PC-9 (cell line): ENCODE results near the gene SLC38A1. TPM values are rescaled to one million over a fixed set of nuclear protein-coding genes. Genes with fewer than 3 reads are reported as not detected.

Source experiments
- BruUV-seq: library from RNA; stranded (reverse); fragments of 400-500 nt; replicated peaks from 2 replicates; lab custom pipeline; 2021; lab: Mats Ljungman, UMichigan
- CTCF ChIA-PET: fragments of 300-600 bp; sonication (Branson Sonifier 250); formaldehyde crosslinking; loops from one replicate; lab custom pipeline; 2022; ENCODE audit warnings: antibody characterized with exemption; lab: Charles Lee
- POLR2A ChIA-PET: fragments of 300-600 bp; sonication (Branson Sonifier 250); formaldehyde crosslinking; loops from one replicate; lab custom pipeline; 2022; ENCODE audit warnings: antibody characterized with exemption; ENCODE audit not compliant: unreplicated experiment; lab: Charles Lee
- DNase-seq, 2 experiments: peaks; one replicate each; pipeline versions ENCODE4 v3.0.0 to v3.0.0-alpha.2; 2015 to 2022; ENCODE audit warnings: mixed read lengths in 1 of 2
- H2AFZ ChIP-seq: fragments of 200-600 bp; sonication (generic); 2 replicates; pipeline ENCODE4 v1.8.1; 2017; ENCODE audit warnings: antibody characterized with exemption
- H3F3A ChIP-seq: fragments of 200-600 bp; sonication (generic); 2 replicates; pipeline ENCODE4 v1.8.1; 2017; ENCODE audit warnings: antibody characterized with exemption, mild to moderate bottlenecking, low read depth; ENCODE audit not compliant: insufficient read depth
- H3K27ac ChIP-seq: fragments of 200-600 bp; sonication (generic); 2 replicates; pipeline ENCODE4 v1.6.1; 2016; ENCODE audit warnings: mixed run types
- H3K27me3 ChIP-seq: fragments of 200-600 bp; sonication (generic); 2 replicates; pipeline ENCODE4 v1.6.1; 2016; ENCODE audit warnings: low read depth, mixed run types; ENCODE audit not compliant: insufficient read depth
- H3K36me3 ChIP-seq: fragments of 200-600 bp; sonication (generic); 2 replicates; pipeline ENCODE4 v1.6.1; 2016; ENCODE audit warnings: low read depth, mixed run types
- H3K4me1 ChIP-seq: fragments of 200-600 bp; sonication (generic); replicated peaks from 2 replicates; pipeline ENCODE4 v1.6.1; 2016; ENCODE audit warnings: mixed run types; ENCODE audit not compliant: insufficient read depth
- H3K4me2 ChIP-seq: fragments of 200-600 bp; sonication (generic); 2 replicates; pipeline ENCODE4 v1.6.1; 2017; ENCODE audit warnings: mixed run types
- H3K4me3 ChIP-seq: fragments of 200-600 bp; sonication (generic); 2 replicates; pipeline ENCODE4 v1.6.1; 2016; ENCODE audit warnings: mixed run types
- H3K79me2 ChIP-seq: fragments of 200-600 bp; sonication (generic); 2 replicates; pipeline ENCODE4 v1.6.1; 2017; ENCODE audit warnings: low read depth, mixed run types
- H3K9me2 ChIP-seq: fragments of 200-600 bp; sonication (generic); 2 replicates; pipeline ENCODE4 v1.8.1; 2017; ENCODE audit warnings: mild to moderate bottlenecking; ENCODE audit not compliant: insufficient read depth
- H3K9me3 ChIP-seq: fragments of 200-600 bp; sonication (generic); 2 replicates; pipeline ENCODE4 v1.8.1; 2016; ENCODE audit warnings: low read depth; ENCODE audit not compliant: insufficient read depth
- H4K20me1 ChIP-seq: fragments of 200-600 bp; sonication (generic); 2 replicates; pipeline ENCODE4 v1.8.1; 2017; ENCODE audit not compliant: insufficient read depth
- EZH2 ChIP-seq: fragments of 200-600 bp; sonication (generic); IDR thresholded peaks from 2 replicates; pipeline ENCODE4 v1.8.0; 2017; ENCODE audit warnings: antibody characterized with exemption, low read depth
- intact Hi-C: fragments of 100-400 bp; cut with micrococcal nuclease; formaldehyde crosslinking; loops from one replicate; pipeline ENCODE4 v1.10.0; 2022; ENCODE audit not compliant: unreplicated experiment
- total RNA-seq: library from RNA; stranded (reverse); gene quantifications from 2 replicates; pipeline ENCODE4 v1.2.3, GENCODE V29; 2021
- TF ChIP-seq, protein P1 (sequence below): fragments of 200-600 bp; sonication (generic); conservative IDR thresholded peaks from 2 replicates; pipeline ENCODE4 v1.6.1; 2017; ENCODE audit warnings: mixed run types, antibody characterized with exemption, mild to moderate bottlenecking, moderate library complexity

Gene SLC38A1
- total RNA-seq, 1 experiment from 2014 or later, result 131 TPM

DNA sequence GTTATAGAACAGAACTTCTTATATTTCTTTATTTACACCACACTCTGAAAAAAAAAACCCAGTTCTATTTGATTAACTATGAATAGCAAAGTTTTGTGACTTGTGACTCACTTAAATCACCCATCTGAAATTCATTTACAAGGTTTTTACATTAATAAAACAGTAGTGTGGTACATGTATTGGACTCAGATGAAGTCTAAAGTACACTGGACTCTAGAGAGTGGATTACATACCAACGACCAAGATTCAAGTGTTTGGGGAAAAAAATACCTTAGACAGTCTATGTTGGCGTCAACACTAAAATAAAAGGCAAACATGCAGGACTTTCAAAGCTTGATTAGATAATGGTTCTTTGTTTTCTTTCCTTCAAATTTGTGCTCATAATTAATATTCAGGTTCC, 85.7 kb downstream of the SLC38A1 start:
- H3K9me3 ChIP-seq, result no peaks in the 10 kb centered on the region
- H3K27me3 ChIP-seq, result no peaks in the 10 kb centered on the region
- no peaks in the 10 kb centered on the region; the same call in 1 of the 2 replicates for H3K9me2 ChIP-seq
- POLR2A ChIA-PET, result no interaction called here
- DNase-seq, result no peak
- 0 out of 2 replicates have a peak overlapping the region, but pooled peaks have one; percentile 20 for H3K27ac ChIP-seq
- H3K4me1 ChIP-seq, result no peaks in the 10 kb centered on the region
- no peaks in the 10 kb centered on the region for H3K79me2 ChIP-seq
- H3K4me3 ChIP-seq, result no peak overlapping the region
- no peak overlapping the region for H2AFZ ChIP-seq
- CTCF ChIA-PET, result no interaction called here
- H3F3A ChIP-seq, result peaks cover 46% of the 10 kb centered on the region
- BruUV-seq, result no TSS peak
- no peaks in the 10 kb centered on the region for H3K36me3 ChIP-seq
- TF ChIP-seq, protein P1, sequence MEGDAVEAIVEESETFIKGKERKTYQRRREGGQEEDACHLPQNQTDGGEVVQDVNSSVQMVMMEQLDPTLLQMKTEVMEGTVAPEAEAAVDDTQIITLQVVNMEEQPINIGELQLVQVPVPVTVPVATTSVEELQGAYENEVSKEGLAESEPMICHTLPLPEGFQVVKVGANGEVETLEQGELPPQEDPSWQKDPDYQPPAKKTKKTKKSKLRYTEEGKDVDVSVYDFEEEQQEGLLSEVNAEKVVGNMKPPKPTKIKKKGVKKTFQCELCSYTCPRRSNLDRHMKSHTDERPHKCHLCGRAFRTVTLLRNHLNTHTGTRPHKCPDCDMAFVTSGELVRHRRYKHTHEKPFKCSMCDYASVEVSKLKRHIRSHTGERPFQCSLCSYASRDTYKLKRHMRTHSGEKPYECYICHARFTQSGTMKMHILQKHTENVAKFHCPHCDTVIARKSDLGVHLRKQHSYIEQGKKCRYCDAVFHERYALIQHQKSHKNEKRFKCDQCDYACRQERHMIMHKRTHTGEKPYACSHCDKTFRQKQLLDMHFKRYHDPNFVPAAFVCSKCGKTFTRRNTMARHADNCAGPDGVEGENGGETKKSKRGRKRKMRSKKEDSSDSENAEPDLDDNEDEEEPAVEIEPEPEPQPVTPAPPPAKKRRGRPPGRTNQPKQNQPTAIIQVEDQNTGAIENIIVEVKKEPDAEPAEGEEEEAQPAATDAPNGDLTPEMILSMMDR, result no peak
- TF ChIP-seq EZH2, result no peak
- intact Hi-C loops, result no loop called here
- H4K20me1 ChIP-seq, result no peaks in the 10 kb centered on the region
- no peak overlapping the region for H3K4me2 ChIP-seq

DNA sequence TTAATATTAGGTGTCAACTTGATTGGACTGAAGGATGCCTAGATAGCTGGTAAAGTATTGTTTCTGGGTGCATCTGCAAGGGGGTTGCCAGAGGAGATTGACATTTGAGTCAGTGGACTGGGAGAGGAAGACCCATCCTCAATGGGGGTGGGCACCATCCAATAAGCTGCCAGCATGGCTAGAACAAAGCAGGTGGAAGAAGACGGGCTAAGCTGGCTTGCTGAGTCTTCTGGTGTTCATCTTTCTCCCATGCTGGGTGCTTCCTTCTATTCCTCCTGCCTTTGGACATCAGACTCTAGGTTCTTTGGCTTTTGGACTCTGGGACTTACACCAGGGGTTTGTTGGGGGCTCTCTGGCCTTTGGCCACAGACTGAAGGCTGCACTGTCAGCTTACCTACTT, 87.4 kb downstream of the SLC38A1 start:
- Histone ChIP-seq H3K4me1 (no peaks in the 10 kb centered on the region), H3K36me3 (no peaks in the 10 kb centered on the region), H3K9me2 (no peaks in the 10 kb centered on the region; the same call in 1 of the 2 replicates), H3K27ac (no peak overlapping the region), H3K9me3 (no peaks in the 10 kb centered on the region), H2AFZ (no peak overlapping the region), H3F3A (peaks cover 45% of the 10 kb centered on the region), H3K27me3 (no peaks in the 10 kb centered on the region), H3K4me3 (no peak overlapping the region), H4K20me1 (no peaks in the 10 kb centered on the region), H3K79me2 (no peaks in the 10 kb centered on the region), H3K4me2 (no peak overlapping the region)
- ChIA-PET CTCF (no interaction called here), POLR2A (no interaction called here)
- no peak for TF ChIP-seq EZH2
- TF ChIP-seq, protein P1, result no peak
- no peak for DNase-seq
- no TSS peak for BruUV-seq
- intact Hi-C loops, result no loop called here

DNA sequence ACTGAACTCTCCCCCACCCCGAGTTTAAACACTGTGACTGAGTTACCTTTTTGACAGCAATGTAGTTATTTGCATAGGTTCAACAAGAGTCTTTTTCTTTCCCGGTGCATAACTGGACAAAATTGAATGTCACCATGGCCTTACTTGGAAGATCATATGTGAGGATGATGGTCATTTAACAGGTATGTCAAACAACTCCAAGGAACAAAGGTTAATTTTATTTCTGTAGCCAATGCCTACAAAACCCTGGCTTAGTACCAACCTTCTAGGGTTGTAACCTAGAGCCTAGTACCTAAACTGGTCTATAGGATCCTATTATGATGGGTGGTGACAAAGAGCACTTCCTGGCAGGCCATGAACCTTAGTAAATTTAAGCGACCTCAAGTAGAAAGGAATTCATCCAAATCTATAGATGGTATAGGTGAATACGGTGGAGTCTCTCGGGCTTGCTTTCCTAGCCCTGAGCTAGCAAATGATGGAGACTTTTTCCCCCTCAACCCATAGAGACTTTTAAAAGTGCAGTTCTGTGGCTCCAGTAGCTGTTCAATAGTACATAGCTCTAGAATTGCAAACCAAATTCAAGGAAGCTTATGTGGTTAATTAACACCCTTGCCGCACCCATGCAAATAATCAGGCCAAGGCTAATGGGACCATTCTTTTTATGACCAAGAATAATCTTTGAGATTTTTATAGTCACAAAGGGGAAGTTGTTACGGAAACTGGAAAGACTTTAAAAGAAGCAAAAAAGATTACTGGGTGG, 89.0 kb downstream of the SLC38A1 start:
- H2AFZ ChIP-seq, result no peak overlapping the region
- no peaks in the 10 kb centered on the region for H3K9me3 ChIP-seq
- TF ChIP-seq, protein P1, result no peak
- no peak for TF ChIP-seq EZH2
- no peaks in the 10 kb centered on the region for H3K79me2 ChIP-seq
- H3F3A ChIP-seq, result peaks cover 44% of the 10 kb centered on the region
- ChIA-PET POLR2A (no interaction called here), CTCF (no interaction called here)
- no peak overlapping the region for H3K4me3 ChIP-seq
- no peaks in the 10 kb centered on the region; the same call in 1 of the 2 replicates for H3K9me2 ChIP-seq
- no peak overlapping the region for H3K4me2 ChIP-seq
- DNase-seq, result no peak
- H3K27me3 ChIP-seq, result no peaks in the 10 kb centered on the region
- H4K20me1 ChIP-seq, result no peaks in the 10 kb centered on the region
- no TSS peak for BruUV-seq
- intact Hi-C loops, result no loop called here
- no peak overlapping the region for H3K27ac ChIP-seq
- no peaks in the 10 kb centered on the region for H3K36me3 ChIP-seq
- no peaks in the 10 kb centered on the region for H3K4me1 ChIP-seq
